HG03103 (cell line): ENCODE measurements around the gene ELOVL5.
A peak's percentile ranks its signal among the peaks of the same experiment; 100 is the strongest.
"Not testable (repeated sequence)": the region's sequence is repeated elsewhere in the genome, so short reads cannot be mapped to it uniquely, and the experiment has no call there.

ENCODE experiments used
- ATAC-seq: cut with Tn5 transposase; IDR thresholded peaks from one replicate; pipeline ENCODE4 v1.9.1; 2021; ENCODE audit warnings: low read depth; ENCODE audit not compliant: unreplicated experiment

The ELOVL5 gene

GRCh38 chr6:53306819-53307347, 41.9 kb downstream of the ELOVL5 start:
- peak; percentile 47 for ATAC-seq

GRCh38 chr6:53306217-53306616, 42.5 kb downstream of the ELOVL5 start:
- ATAC-seq: not testable (repeated sequence)

GRCh38 chr6:53305506-53306005, 43.2 kb downstream of the ELOVL5 start:
- ATAC-seq: not testable (repeated sequence)

- ATAC-seq: not testable (repeated sequence)
These were observed 43.8 kb downstream of the ELOVL5 start for GRCh38 chr6:53304953-53305352.

- no peak for ATAC-seq
These were observed 45.9 kb downstream of the ELOVL5 start for GRCh38 chr6:53302678-53303360.

GRCh38 chr6:53301801-53302537, 46.8 kb downstream of the ELOVL5 start:
- no peak for ATAC-seq

- no peak for ATAC-seq
These were observed 47.8 kb downstream of the ELOVL5 start for GRCh38 chr6:53300656-53301551.

- ATAC-seq: no peak
These were observed 49.3 kb downstream of the ELOVL5 start for GRCh38 chr6:53299331-53300005.

GRCh38 chr6:53297004-53297403, 51.7 kb downstream of the ELOVL5 start:
- no peak for ATAC-seq

- no peak for ATAC-seq
These were observed 53.6 kb downstream of the ELOVL5 start for GRCh38 chr6:53295176-53295575.

GRCh38 chr6:53294611-53295010, 54.1 kb downstream of the ELOVL5 start:
- ATAC-seq: no peak

GRCh38 chr6:53294095-53294494, 54.7 kb downstream of the ELOVL5 start:
- ATAC-seq: no peak

- ATAC-seq: no peak
These were observed 55.1 kb downstream of the ELOVL5 start for GRCh38 chr6:53293691-53294090.

GRCh38 chr6:53290537-53291510, 57.9 kb downstream of the ELOVL5 start:
- ATAC-seq: no peak

GRCh38 chr6:53287336-53288225, 61.2 kb downstream of the ELOVL5 start:
- ATAC-seq: no peak

GRCh38 chr6:53284901-53285300, 63.8 kb downstream of the ELOVL5 start:
- no peak for ATAC-seq

- no peak for ATAC-seq
These were observed 66.0 kb downstream of the ELOVL5 start for GRCh38 chr6:53282741-53283140.

GRCh38 chr6:53282234-53282633, 66.5 kb downstream of the ELOVL5 start:
- no peak for ATAC-seq
